Measurements from ENCODE around the gene AKR7A3. TPM values are rescaled to one million over a fixed set of nuclear protein-coding genes. Genes with fewer than 3 reads are reported as not detected.

Gene AKR7A3
- total RNA-seq, 2 donors from 2014 or later = 57.4 to 479 TPM

DNA sequence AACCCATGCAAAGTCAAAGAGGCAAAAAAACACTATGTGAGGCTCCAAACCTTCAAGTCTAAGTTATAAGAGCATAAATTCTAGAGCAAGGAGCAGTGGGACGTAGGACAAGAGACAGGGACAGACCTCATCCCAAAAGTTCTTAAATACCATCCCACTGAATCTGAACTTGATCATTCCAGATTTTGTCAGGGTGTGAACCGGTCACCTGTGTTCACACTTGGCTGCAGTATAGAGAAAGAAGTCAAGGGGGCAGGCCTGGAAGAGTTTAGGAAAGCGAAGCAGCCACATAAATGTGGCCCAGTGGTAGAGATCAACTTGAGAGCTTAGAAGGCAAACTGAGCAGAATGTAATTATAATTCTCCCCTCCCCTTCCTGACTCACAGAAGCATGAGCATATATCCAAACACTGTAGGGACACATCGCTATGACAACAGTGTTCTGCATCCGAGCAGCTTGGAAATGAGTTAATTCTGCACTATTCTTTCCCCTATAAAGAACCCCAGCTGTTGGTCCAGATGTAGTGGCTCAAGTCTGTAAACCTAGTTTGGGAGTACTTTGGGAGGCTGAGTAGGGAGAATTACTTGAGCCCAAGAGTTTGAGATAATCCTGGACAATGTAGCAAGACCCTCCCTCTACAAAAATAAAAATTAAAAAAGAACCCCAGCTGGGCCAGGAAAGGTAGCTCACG lies 20.7 kb upstream of the AKR7A3 start:
- no peak for DNase-seq
- H3K36me3 ChIP-seq (replicated peaks in 1 of 2; ENCODE audit: insufficient read depth in 1 of 2, low read depth in 2 of 2) = peaks cover 0 to 15% of the 10 kb centered on the region in 2 donors
- no peaks in the 10 kb centered on the region for H3K9me3 ChIP-seq
- TF ChIP-seq POLR2A (IDR thresholded peaks at IDR 0.05) (no peak), CTCF (IDR thresholded peaks at IDR 0.05) (no peak)
- ATAC-seq = no peak
- H3K27ac ChIP-seq = no peak overlapping the region
- H3K27me3 ChIP-seq = no peaks in the 10 kb centered on the region
- 76 to 92% methylated on average over 6 of the region's 6 CpGs for WGBS, 2 donors
- intact Hi-C loops (cut with DNase I) = loop anchor here (10.0 kb wide), 1 partner anchor 54 kb away; the partner anchor contains the start of genes EMC1 and MRTO4
- no peak overlapping the region for H3K4me3 ChIP-seq
- peaks cover 37% of the 10 kb centered on the region for H3K4me1 ChIP-seq

DNA sequence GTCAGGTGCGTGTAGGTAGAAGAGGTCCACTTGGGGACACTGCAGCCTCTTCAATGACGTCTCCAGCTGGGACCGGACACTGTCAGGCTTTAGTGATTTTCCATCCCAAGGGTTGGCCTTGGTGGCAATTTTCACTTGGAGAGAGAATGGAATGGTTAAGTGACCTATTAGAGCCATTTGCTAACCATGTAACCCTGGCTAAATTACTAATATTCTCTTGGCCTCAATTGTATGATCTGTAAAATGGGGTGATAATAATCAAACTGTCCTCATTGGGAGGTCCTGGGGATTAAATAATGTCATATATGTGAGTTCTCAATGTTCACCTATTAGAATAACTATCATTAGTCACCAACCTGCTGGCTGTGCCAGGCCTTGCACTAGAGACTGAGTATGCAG lies 19.9 kb upstream of the AKR7A3 start:
- no peaks in the 10 kb centered on the region for H3K27me3 ChIP-seq
- no peak overlapping the region for H3K27ac ChIP-seq
- no peak for DNase-seq
- intact Hi-C loops (cut with DNase I) = loop anchor here (10.0 kb wide), 1 partner anchor 54 kb away; the partner anchor contains the start of genes EMC1 and MRTO4
- H3K4me1 ChIP-seq = peaks cover 30% of the 10 kb centered on the region
- no peak for ATAC-seq
- H3K36me3 ChIP-seq (replicated peaks in 1 of 2; ENCODE audit: insufficient read depth in 1 of 2, low read depth in 2 of 2) = peaks cover 0 to 15% of the 10 kb centered on the region in 2 donors
- no peak for TF ChIP-seq CTCF (IDR thresholded peaks at IDR 0.05)
- TF ChIP-seq POLR2A (IDR thresholded peaks at IDR 0.05) = no peak
- H3K9me3 ChIP-seq = no peaks in the 10 kb centered on the region
- WGBS, 2 donors = 90 to 97% methylated on average over 2 to 3 of the region's 3 CpGs
- H3K4me3 ChIP-seq = no peak overlapping the region

DNA sequence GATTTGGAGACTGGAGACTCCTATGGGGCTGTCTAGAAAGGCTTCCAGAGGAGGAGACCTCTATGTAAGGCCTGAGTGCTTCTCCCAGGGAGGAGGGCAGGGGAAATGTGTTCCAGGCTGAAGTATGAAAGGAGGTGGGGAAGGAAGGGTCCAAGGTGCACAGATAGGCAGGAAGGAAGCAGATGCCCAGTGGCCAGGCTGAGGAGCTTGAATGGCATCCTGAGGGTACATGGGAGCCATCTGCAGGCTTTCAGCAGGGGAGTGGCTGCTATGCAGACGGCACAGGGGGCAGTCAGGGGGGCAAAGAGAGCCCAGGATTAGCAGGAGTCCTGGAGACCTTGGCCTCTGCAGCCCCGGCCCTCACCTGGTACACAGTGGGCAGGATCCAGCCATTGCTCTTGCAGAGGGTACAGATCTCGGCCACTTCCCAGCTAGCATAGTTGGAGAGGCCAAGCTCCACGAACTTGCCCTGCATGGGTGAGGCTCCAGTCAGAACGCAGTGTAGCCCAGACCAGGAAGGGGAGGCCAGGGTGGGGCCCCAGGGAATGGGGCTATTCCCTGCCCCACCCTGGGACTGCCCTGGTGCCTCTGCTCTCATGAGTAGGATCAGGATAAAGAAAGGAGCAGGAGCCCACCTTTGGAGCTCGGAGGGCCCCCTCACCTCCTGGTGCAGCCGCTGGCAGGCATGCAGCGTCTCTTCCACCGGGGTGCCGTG lies 19.4 kb upstream of the AKR7A3 start:
- no peak for ATAC-seq
- H3K36me3 ChIP-seq (replicated peaks in 1 of 2; ENCODE audit: insufficient read depth in 1 of 2, low read depth in 2 of 2) = peaks cover 0 to 18% of the 10 kb centered on the region in 2 donors
- TF ChIP-seq CTCF (IDR thresholded peaks at IDR 0.05) (no peak), POLR2A (IDR thresholded peaks at IDR 0.05) (no peak)
- no peak for DNase-seq
- no peak overlapping the region for H3K27ac ChIP-seq
- intact Hi-C loops (cut with DNase I) = loop anchor here (10.0 kb wide), 1 partner anchor 53 kb away; the partner anchor contains the start of genes EMC1 and MRTO4
- H3K4me1 ChIP-seq = peaks cover 24% of the 10 kb centered on the region
- no peak overlapping the region for H3K4me3 ChIP-seq
- H3K27me3 ChIP-seq = no peaks in the 10 kb centered on the region
- WGBS, 2 donors = 70 to 91% methylated on average over 1 to 10 of the region's 10 CpGs
- H3K9me3 ChIP-seq = no peaks in the 10 kb centered on the region

DNA sequence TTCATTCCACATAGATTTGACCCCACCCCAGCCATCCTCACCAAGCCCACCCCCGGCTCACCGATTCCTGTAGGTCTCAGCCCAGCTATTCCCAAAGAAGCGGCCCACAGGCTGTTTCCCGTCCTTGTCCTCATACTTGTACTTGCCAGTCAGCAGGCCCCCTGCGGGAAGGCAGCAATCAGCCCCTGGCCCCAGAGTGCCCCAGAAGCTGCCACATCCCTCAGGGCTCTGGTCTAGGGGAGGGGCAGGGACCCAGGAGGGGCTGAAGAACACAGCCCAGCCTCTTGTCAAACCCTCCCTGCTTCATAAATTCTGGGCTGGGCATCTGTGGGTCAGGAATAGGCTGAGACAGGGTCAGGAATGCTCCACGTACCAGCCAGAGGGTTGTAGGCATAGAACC lies 18.4 kb upstream of the AKR7A3 start:
- 96 to 100% methylated on average over 1 to 6 of the region's 6 CpGs for WGBS, 2 donors

More for the DNA sequence above, 18.4 kb upstream of the AKR7A3 start:
- no peak overlapping the region for H3K27ac ChIP-seq
- no peaks in the 10 kb centered on the region for H3K9me3 ChIP-seq
- peaks cover 19% of the 10 kb centered on the region for H3K4me1 ChIP-seq
- H3K27me3 ChIP-seq = no peaks in the 10 kb centered on the region
- TF ChIP-seq CTCF (IDR thresholded peaks at IDR 0.05) = no peak
- TF ChIP-seq POLR2A (IDR thresholded peaks at IDR 0.05) = no peak
- peaks cover 0 to 18% of the 10 kb centered on the region in 2 donors for H3K36me3 ChIP-seq (replicated peaks in 1 of 2; ENCODE audit: insufficient read depth in 1 of 2, low read depth in 2 of 2)
- DNase-seq (no peak), ATAC-seq (no peak)
- no peak overlapping the region for H3K4me3 ChIP-seq
- intact Hi-C loops (cut with DNase I) = loop anchor here (10.0 kb wide), 1 partner anchor 52 kb away; the partner anchor contains the start of genes EMC1 and MRTO4

Data from body of pancreas (tissue), 4 donors.